Calu3 (cell line): ENCODE results near the gene ALCAM. TPM values are rescaled to one million over a fixed set of nuclear protein-coding genes. Genes with fewer than 3 reads are reported as not detected.

Experiments
- BruUV-seq: library from RNA; stranded (reverse); fragments of 400-500 nt; replicated peaks from 2 replicates; lab custom pipeline; 2021; lab: Mats Ljungman, UMichigan
- CTCF ChIA-PET: fragments of 300-600 bp; sonication (Branson Sonifier 250); formaldehyde crosslinking; loops from one replicate; lab custom pipeline; 2022; ENCODE audit warnings: antibody characterized with exemption; lab: Charles Lee
- DNase-seq: peaks from one replicate; pipeline ENCODE4 v3.0.0; 2022
- H3K27ac Mint-ChIP-seq: one replicate; pipeline ENCODE4 v1.8.0; 2022; ENCODE audit warnings: mixed read lengths; ENCODE audit not compliant: unreplicated experiment
- H3K27me3 Mint-ChIP-seq: one replicate; pipeline ENCODE4 v1.8.0; 2022; ENCODE audit warnings: mixed read lengths; ENCODE audit not compliant: unreplicated experiment
- H3K36me3 Mint-ChIP-seq: one replicate; pipeline ENCODE4 v1.8.0; 2022; ENCODE audit warnings: mild to moderate bottlenecking, moderate library complexity, mixed read lengths; ENCODE audit not compliant: insufficient read depth, unreplicated experiment
- H3K4me1 Mint-ChIP-seq: one replicate; pipeline ENCODE4 v1.8.0; 2022; ENCODE audit warnings: mild to moderate bottlenecking, low read depth, mixed read lengths; ENCODE audit not compliant: unreplicated experiment
- H3K4me3 Mint-ChIP-seq: one replicate; pipeline ENCODE4 v1.8.0; 2022; ENCODE audit warnings: mild to moderate bottlenecking, low read depth, moderate library complexity, mixed read lengths; ENCODE audit not compliant: unreplicated experiment
- H3K9me3 Mint-ChIP-seq: one replicate; pipeline ENCODE4 v1.8.0; 2022; ENCODE audit warnings: low read depth, mixed read lengths; ENCODE audit not compliant: unreplicated experiment
- CTCF ChIP-seq: fragments of 200-600 bp; IDR thresholded peaks from one replicate; pipeline ENCODE4 v1.8.0; 2022; ENCODE audit warnings: antibody characterized with exemption; ENCODE audit not compliant: unreplicated experiment
- intact Hi-C: fragments of 100-400 bp; cut with micrococcal nuclease; formaldehyde crosslinking; loops from one replicate; pipeline ENCODE4 v1.10.0; 2022; ENCODE audit not compliant: unreplicated experiment
- total RNA-seq: library from RNA; stranded (reverse); gene quantifications from 2 replicates; pipeline ENCODE4 v1.2.3, GENCODE V29; 2022

ALCAM gene
- total RNA-seq, 1 experiment from 2014 or later: 166 TPM

- intact Hi-C loops: no loop called here
- CTCF ChIA-PET: no interaction called here
- no peak overlapping the region for H3K27ac Mint-ChIP-seq
- H3K36me3 Mint-ChIP-seq: no peaks in the 10 kb centered on the region
- no TSS peak for BruUV-seq
- no peak for TF ChIP-seq CTCF
- H3K4me3 Mint-ChIP-seq: no peak overlapping the region
- no peaks in the 10 kb centered on the region for H3K27me3 Mint-ChIP-seq
- peaks cover 2% of the 10 kb centered on the region for H3K9me3 Mint-ChIP-seq
- H3K4me1 Mint-ChIP-seq: no peaks in the 10 kb centered on the region
- no peak for DNase-seq
Observed at GRCh38 chr3:105334138-105334882, 32.4 kb upstream of the ALCAM start.

GRCh38 chr3:105339946-105340345, 26.8 kb upstream of the ALCAM start:
- H3K27ac Mint-ChIP-seq: no peak overlapping the region
- H3K4me3 Mint-ChIP-seq: no peak overlapping the region
- H3K36me3 Mint-ChIP-seq: no peaks in the 10 kb centered on the region
- intact Hi-C loops: no loop called here
- no peaks in the 10 kb centered on the region for H3K27me3 Mint-ChIP-seq
- no peaks in the 10 kb centered on the region for H3K9me3 Mint-ChIP-seq
- no peaks in the 10 kb centered on the region for H3K4me1 Mint-ChIP-seq
- TF ChIP-seq CTCF: no peak
- CTCF ChIA-PET: no interaction called here
- BruUV-seq: no TSS peak
- no peak for DNase-seq

- DNase-seq: no peak
- CTCF ChIA-PET: no interaction called here
- Mint-ChIP-seq H3K4me1 (no peaks in the 10 kb centered on the region), H3K27me3 (no peaks in the 10 kb centered on the region), H3K36me3 (no peaks in the 10 kb centered on the region), H3K4me3 (no peak overlapping the region), H3K9me3 (no peaks in the 10 kb centered on the region), H3K27ac (no peak overlapping the region)
- no TSS peak for BruUV-seq
- intact Hi-C loops: no loop called here
- TF ChIP-seq CTCF: no peak
Observed at GRCh38 chr3:105343991-105344390, 22.7 kb upstream of the ALCAM start.

GRCh38 chr3:105345156-105345555, 21.6 kb upstream of the ALCAM start:
- Mint-ChIP-seq H3K36me3 (no peaks in the 10 kb centered on the region), H3K27me3 (no peaks in the 10 kb centered on the region), H3K4me1 (no peaks in the 10 kb centered on the region), H3K27ac (no peak overlapping the region), H3K9me3 (no peaks in the 10 kb centered on the region), H3K4me3 (no peak overlapping the region)
- intact Hi-C loops: no loop called here
- DNase-seq: no peak
- TF ChIP-seq CTCF: no peak
- CTCF ChIA-PET: no interaction called here
- BruUV-seq: no TSS peak
